Stimulated activated CD4-positive, alpha-beta T cell treated with anti-CD3 and anti-CD28 coated beads, TNF-alpha, amount 100 ng/mL, for 1 hour (primary cell): ENCODE data around the gene C19orf47.

Experiments used
- DNase-seq, 3 donors: peaks; one replicate each; pipeline ENCODE4 v3.0.0-alpha.2; 2020; ENCODE audit warnings: low read depth in 3 of 3, low spot score in 1 of 3

The C19orf47 gene

GRCh38 chr19:40321076-40321475 lies 27.1 kb downstream of the C19orf47 start:
- DNase-seq = no peak

- no peak for DNase-seq
These were observed 27.6 kb downstream of the C19orf47 start for GRCh38 chr19:40320558-40320935.

GRCh38 chr19:40317338-40317737 lies 30.9 kb downstream of the C19orf47 start:
- no peak for DNase-seq

- DNase-seq = no peak
These were observed 32.3 kb downstream of the C19orf47 start for GRCh38 chr19:40315812-40316470.

- DNase-seq = no peak
These were observed 33.5 kb downstream of the C19orf47 start for GRCh38 chr19:40314656-40315055.

- DNase-seq = no peak
These were observed 34.8 kb downstream of the C19orf47 start for GRCh38 chr19:40313229-40313983.

GRCh38 chr19:40312533-40312932 lies 35.7 kb downstream of the C19orf47 start:
- DNase-seq = no peak

GRCh38 chr19:40309666-40310065 lies 38.5 kb downstream of the C19orf47 start:
- DNase-seq = no peak

- peak; percentile 38 to 43 (median 38) for DNase-seq
These were observed 42.8 kb downstream of the C19orf47 start for GRCh38 chr19:40305403-40305802.

GRCh38 chr19:40304306-40304705 lies 43.9 kb downstream of the C19orf47 start:
- no peak for DNase-seq

GRCh38 chr19:40303765-40304164 lies 44.4 kb downstream of the C19orf47 start:
- DNase-seq = no peak

GRCh38 chr19:40302224-40303011 lies 45.8 kb downstream of the C19orf47 start:
- no peak for DNase-seq

GRCh38 chr19:40300668-40301067 lies 47.5 kb downstream of the C19orf47 start:
- DNase-seq = no peak

- no peak for DNase-seq
These were observed 50.2 kb downstream of the C19orf47 start for GRCh38 chr19:40298026-40298425.

- DNase-seq = no peak
These were observed 53.6 kb downstream of the C19orf47 start for GRCh38 chr19:40294560-40294959.

- no peak for DNase-seq
These were observed 61.2 kb downstream of the C19orf47 start for GRCh38 chr19:40286971-40287421.

- no peak for DNase-seq
These were observed 61.8 kb downstream of the C19orf47 start for GRCh38 chr19:40286235-40286970.

GRCh38 chr19:40285353-40286234 lies 62.6 kb downstream of the C19orf47 start:
- DNase-seq = peak; percentile 89 to 98 (median 97)

- peak; percentile 41 to 60 (median 51) for DNase-seq
These were observed 63.5 kb downstream of the C19orf47 start, which contains the start of gene AKT2 for GRCh38 chr19:40284501-40285352. Gene AKT2, minus strand, starts transcription at chr19:40285345. Its CDS starts 20,078 bp downstream, at chr19:40265267.
